Loucy (cell line): ENCODE results near the gene GSG1L.

Experiments used
- EZH2phosphoT487 ChIP-seq: fragments of 200-600 bp; IDR thresholded peaks from 2 replicates; pipeline ENCODE4 v1.6.1; 2018; ENCODE audit warnings: antibody characterized with exemption, mild to moderate bottlenecking, moderate library complexity, borderline replicate concordance
- TF ChIP-seq, protein P1 (sequence below): fragments of 200-600 bp; sonication (generic); conservative IDR thresholded peaks from 2 replicates; pipeline ENCODE4 v1.5.1; 2014; ENCODE audit warnings: mild to moderate bottlenecking, antibody characterized with exemption, low read length

DNA sequence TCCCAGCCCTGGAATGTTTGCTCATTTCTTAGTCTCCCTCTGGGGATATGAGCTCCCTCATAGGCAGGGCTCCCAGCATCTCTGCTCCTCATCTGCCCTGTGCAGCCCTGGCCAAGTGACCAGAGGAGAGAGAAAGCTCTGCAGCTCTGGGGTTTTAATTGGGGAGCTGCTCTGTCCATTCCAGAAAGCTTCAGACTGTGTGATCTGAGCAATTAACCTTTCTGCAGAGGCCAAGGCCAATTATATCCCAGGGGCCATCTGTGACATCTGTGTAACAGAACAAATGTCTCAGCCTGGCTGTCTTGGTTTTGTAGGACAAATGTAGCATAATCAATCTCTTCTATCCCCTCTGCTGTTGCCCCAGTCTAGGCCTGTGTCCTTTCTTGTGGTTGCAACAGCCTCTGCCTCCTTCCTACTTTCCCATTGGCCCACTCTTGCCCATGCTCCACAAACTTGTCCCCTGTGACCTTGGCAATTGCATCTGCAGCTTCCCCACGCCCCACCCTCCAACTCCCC, 156.0 kb downstream of the GSG1L start:
- TF ChIP-seq, protein P1, sequence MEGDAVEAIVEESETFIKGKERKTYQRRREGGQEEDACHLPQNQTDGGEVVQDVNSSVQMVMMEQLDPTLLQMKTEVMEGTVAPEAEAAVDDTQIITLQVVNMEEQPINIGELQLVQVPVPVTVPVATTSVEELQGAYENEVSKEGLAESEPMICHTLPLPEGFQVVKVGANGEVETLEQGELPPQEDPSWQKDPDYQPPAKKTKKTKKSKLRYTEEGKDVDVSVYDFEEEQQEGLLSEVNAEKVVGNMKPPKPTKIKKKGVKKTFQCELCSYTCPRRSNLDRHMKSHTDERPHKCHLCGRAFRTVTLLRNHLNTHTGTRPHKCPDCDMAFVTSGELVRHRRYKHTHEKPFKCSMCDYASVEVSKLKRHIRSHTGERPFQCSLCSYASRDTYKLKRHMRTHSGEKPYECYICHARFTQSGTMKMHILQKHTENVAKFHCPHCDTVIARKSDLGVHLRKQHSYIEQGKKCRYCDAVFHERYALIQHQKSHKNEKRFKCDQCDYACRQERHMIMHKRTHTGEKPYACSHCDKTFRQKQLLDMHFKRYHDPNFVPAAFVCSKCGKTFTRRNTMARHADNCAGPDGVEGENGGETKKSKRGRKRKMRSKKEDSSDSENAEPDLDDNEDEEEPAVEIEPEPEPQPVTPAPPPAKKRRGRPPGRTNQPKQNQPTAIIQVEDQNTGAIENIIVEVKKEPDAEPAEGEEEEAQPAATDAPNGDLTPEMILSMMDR: no peak
- no peak for TF ChIP-seq EZH2phosphoT487
